ENCODE results near the gene AHRR. TPM values are rescaled to one million over a fixed set of nuclear protein-coding genes. Genes with fewer than 3 reads are reported as not detected.
A peak's percentile ranks its signal among the peaks of the same experiment; 100 is the strongest.

AHRR gene
- total RNA-seq, 1 donor from 2014 or later = 11.3 TPM

- TF ChIP-seq POLR2A (IDR thresholded peaks at IDR 0.05) (no peak), POLR2AphosphoS5 (IDR thresholded peaks at IDR 0.05; ENCODE audit: insufficient read depth in 1 of 2, low read depth in 1 of 2) (no peak), CTCF (IDR thresholded peaks at IDR 0.05) (no peak)
- H3K4me3 ChIP-seq = no peak overlapping the region
- DNase-seq (ENCODE audit: extremely low spot score in 2 of 2) = peak; percentile 52 to 91
- no peaks in the 10 kb centered on the region for H3K36me3 ChIP-seq
- no peaks in the 10 kb centered on the region for H3K27me3 ChIP-seq
- H3K4me1 ChIP-seq = peaks cover 29% of the 10 kb centered on the region
- no peaks in the 10 kb centered on the region for H3K9me3 ChIP-seq
- H3K27ac ChIP-seq = no peak overlapping the region
- intact Hi-C loops (cut with DNase I) = no loop called here
Observed at GRCh38 chr5:375336-375920, 53.9 kb downstream of the AHRR start.

DNA sequence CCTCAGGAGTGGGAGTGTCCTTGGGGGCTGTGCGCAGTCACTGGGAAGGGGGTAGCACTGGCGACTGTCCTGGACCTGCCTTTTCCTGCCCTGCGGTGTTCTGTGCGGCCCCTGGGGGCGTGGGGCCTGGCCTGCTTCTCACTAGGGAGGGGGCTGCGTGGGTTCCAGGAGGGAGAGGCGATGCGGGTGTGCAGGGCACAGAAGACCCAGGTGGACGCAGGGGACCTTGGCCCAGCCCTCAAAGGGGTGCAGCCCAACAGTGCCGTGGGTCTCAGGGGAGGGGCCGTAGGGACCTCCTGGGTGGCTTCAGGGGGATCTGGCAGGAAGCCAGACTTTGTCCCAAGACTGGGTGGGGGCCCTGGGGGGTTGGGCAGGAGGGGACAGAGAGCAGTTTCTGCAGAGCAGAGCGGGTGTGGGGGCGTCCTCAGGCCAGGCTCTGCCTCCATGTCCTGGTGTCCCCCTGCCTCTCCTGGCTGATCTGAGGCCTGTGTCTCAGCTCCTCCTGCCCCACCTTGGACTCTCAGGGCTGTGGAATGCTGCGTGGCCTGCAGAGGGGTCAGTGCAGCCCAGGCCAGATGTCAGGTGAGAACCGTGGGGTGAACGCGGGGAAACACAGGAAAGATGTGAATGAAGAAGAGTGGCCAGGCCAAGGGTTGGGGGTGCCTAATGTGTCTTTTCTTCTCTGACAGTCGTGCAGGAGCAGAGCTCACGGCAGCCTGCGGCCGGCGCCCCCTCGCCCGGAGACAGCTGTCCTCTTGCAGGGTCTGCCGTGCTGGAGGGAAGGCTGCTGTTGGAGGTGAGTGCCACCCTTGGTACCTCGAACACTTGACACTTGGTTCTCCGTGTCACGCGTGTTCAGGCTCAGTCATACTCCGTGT is 54.6 kb downstream of the AHRR start:
- no peak for TF ChIP-seq CTCF (IDR thresholded peaks at IDR 0.05)
- TF ChIP-seq POLR2AphosphoS5 (IDR thresholded peaks at IDR 0.05; ENCODE audit: insufficient read depth in 1 of 2, low read depth in 1 of 2) = no peak
- TF ChIP-seq POLR2A (IDR thresholded peaks at IDR 0.05) = no peak
- no peaks in the 10 kb centered on the region for H3K9me3 ChIP-seq
- no peaks in the 10 kb centered on the region for H3K27me3 ChIP-seq
- H3K36me3 ChIP-seq = no peaks in the 10 kb centered on the region
- intact Hi-C loops (cut with DNase I) = no loop called here
- peak; percentile 82 to 90 for DNase-seq (ENCODE audit: extremely low spot score in 2 of 2)
- no peak overlapping the region for H3K27ac ChIP-seq
- peaks cover 29% of the 10 kb centered on the region for H3K4me1 ChIP-seq
- no peak overlapping the region for H3K4me3 ChIP-seq

DNA sequence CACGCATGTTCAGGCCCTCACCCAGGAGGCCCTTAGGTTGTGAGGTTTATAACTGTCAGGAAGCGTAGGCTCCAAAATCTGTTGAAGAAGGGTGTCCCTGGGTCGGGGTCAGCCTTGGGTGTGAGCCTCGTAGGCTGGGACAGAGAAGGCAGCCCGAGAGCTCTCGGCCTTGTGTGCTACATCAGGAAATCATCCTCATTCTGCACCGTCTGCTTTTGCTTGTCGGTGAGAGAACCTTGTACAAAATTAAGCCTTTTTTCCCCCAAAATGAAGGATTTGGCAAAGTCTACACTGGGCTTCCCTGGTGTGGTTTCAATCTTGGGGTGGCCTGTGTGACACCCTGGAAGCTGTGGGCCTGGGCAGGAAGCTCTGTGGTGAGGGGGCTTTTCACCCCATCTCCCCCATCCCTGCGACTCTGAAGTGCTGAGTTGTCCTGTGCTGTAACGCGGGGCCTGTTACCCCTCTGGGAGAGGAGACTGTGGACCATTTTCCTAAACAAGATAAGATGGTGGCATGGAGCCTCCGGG is 55.3 kb downstream of the AHRR start:
- DNase-seq (ENCODE audit: extremely low spot score in 2 of 2) = peak; percentile 49
- no peaks in the 10 kb centered on the region for H3K9me3 ChIP-seq

GRCh38 chr5:377326-377981 is 55.9 kb downstream of the AHRR start:
- Histone ChIP-seq H3K4me1 (peaks cover 20% of the 10 kb centered on the region), H3K9me3 (no peaks in the 10 kb centered on the region), H3K36me3 (no peaks in the 10 kb centered on the region), H3K27me3 (no peaks in the 10 kb centered on the region), H3K27ac (no peak overlapping the region), H3K4me3 (no peak overlapping the region)
- peak; percentile 58 to 90 for DNase-seq (ENCODE audit: extremely low spot score in 2 of 2)
- TF ChIP-seq CTCF (IDR thresholded peaks at IDR 0.05) (no peak), POLR2AphosphoS5 (IDR thresholded peaks at IDR 0.05; ENCODE audit: insufficient read depth in 1 of 2, low read depth in 1 of 2) (no peak), POLR2A (IDR thresholded peaks at IDR 0.05) (no peak)
- intact Hi-C loops (cut with DNase I) = no loop called here

More for the DNA sequence above, 55.3 kb downstream of the AHRR start:
- TF ChIP-seq POLR2AphosphoS5 (IDR thresholded peaks at IDR 0.05; ENCODE audit: insufficient read depth in 1 of 2, low read depth in 1 of 2) (no peak), CTCF (IDR thresholded peaks at IDR 0.05) (no peak), POLR2A (IDR thresholded peaks at IDR 0.05) (no peak)
- H3K36me3 ChIP-seq = no peaks in the 10 kb centered on the region
- H3K27me3 ChIP-seq = no peaks in the 10 kb centered on the region
- intact Hi-C loops (cut with DNase I) = no loop called here
- H3K4me3 ChIP-seq = no peak overlapping the region
- H3K27ac ChIP-seq = no peak overlapping the region
- peaks cover 25% of the 10 kb centered on the region for H3K4me1 ChIP-seq
